Measurements from ENCODE around the gene FEZ2. TPM values are rescaled to one million over a fixed set of nuclear protein-coding genes. Genes with fewer than 3 reads are reported as not detected.

The FEZ2 gene
- total and polyA plus RNA-seq, 2 of the 13 experiments (the other 11 are each of a cell fraction or from before 2014, with no cell fraction given) = 42.5 to 59.1 TPM

DNA sequence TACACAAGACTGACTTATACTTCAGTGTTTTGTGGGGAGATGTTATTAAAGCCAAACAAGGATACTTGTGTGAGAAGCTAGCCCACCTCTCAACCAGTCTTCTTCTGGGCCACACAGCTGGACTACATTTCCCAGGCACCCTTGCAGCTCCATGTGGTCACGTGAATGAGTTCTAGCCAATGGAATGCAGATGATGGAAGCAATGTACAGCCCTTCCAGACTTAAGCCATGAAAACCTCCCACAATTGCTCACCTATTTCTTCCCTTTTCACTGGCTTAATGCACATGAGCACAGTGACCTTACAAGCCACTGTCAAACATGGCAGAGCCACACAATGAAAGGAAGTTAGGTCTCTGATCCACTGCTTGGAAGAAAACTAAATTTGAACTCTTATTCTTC, 20.4 kb upstream of the FEZ2 start (continued):
- TF ChIP-seq, protein P1, sequence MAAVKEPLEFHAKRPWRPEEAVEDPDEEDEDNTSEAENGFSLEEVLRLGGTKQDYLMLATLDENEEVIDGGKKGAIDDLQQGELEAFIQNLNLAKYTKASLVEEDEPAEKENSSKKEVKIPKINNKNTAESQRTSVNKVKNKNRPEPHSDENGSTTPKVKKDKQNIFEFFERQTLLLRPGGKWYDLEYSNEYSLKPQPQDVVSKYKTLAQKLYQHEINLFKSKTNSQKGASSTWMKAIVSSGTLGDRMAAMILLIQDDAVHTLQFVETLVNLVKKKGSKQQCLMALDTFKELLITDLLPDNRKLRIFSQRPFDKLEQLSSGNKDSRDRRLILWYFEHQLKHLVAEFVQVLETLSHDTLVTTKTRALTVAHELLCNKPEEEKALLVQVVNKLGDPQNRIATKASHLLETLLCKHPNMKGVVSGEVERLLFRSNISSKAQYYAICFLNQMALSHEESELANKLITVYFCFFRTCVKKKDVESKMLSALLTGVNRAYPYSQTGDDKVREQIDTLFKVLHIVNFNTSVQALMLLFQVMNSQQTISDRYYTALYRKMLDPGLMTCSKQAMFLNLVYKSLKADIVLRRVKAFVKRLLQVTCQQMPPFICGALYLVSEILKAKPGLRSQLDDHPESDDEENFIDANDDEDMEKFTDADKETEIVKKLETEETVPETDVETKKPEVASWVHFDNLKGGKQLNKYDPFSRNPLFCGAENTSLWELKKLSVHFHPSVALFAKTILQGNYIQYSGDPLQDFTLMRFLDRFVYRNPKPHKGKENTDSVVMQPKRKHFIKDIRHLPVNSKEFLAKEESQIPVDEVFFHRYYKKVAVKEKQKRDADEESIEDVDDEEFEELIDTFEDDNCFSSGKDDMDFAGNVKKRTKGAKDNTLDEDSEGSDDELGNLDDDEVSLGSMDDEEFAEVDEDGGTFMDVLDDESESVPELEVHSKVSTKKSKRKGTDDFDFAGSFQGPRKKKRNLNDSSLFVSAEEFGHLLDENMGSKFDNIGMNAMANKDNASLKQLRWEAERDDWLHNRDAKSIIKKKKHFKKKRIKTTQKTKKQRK (IDR thresholded peaks at IDR 0.05; ENCODE audit: low read length) = no peak
- TF ChIP-seq, protein P2, sequence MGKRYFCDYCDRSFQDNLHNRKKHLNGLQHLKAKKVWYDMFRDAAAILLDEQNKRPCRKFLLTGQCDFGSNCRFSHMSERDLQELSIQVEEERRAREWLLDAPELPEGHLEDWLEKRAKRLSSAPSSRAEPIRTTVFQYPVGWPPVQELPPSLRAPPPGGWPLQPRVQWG (CRISPR knock-in tag; IDR thresholded peaks at IDR 0.05; ENCODE audit: borderline replicate concordance, low read depth) = no peak
- TF ChIP-seq MEIS1 (CRISPR knock-in tag; IDR thresholded peaks at IDR 0.05; ENCODE audit: borderline replicate concordance) (no peak), SPEN (CRISPR knock-in tag; IDR thresholded peaks at IDR 0.05; ENCODE audit: low read depth) (no peak), CENPT (CRISPR knock-in tag; IDR thresholded peaks at IDR 0.05; ENCODE audit: low read depth) (no peak), ZNF782 (CRISPR knock-in tag; IDR thresholded peaks at IDR 0.05; ENCODE audit: borderline replicate concordance) (no peak), SKI (IDR thresholded peaks at IDR 0.05; ENCODE audit: partially characterized antibody) (no peak), BORCS8-MEF2B (CRISPR knock-in tag; IDR thresholded peaks at IDR 0.05) (no peak), ZNF781 (CRISPR knock-in tag; IDR thresholded peaks at IDR 0.05; ENCODE audit: borderline replicate concordance, not compliant biosample characterization) (peak; percentile 31), NFE2 (CRISPR knock-in tag; IDR thresholded peaks at IDR 0.05) (no peak), ZNF234 (CRISPR knock-in tag; conservative IDR thresholded peaks at IDR 0.05) (no peak), NR2F2 (IDR thresholded peaks at IDR 0.05; ENCODE audit: borderline replicate concordance, low read depth) (no peak), ZNF143 (CRISPR knock-in tag; IDR thresholded peaks at IDR 0.05) (peak; percentile 97), HOXA9 (CRISPR knock-in tag; IDR thresholded peaks at IDR 0.05; ENCODE audit: borderline replicate concordance) (no peak), ZNF556 (CRISPR knock-in tag; IDR thresholded peaks at IDR 0.05; ENCODE audit: borderline replicate concordance) (no peak), SP5 (CRISPR knock-in tag; IDR thresholded peaks at IDR 0.05; ENCODE audit: borderline replicate concordance, low read depth) (no peak)
- TF ChIP-seq, protein P3, sequence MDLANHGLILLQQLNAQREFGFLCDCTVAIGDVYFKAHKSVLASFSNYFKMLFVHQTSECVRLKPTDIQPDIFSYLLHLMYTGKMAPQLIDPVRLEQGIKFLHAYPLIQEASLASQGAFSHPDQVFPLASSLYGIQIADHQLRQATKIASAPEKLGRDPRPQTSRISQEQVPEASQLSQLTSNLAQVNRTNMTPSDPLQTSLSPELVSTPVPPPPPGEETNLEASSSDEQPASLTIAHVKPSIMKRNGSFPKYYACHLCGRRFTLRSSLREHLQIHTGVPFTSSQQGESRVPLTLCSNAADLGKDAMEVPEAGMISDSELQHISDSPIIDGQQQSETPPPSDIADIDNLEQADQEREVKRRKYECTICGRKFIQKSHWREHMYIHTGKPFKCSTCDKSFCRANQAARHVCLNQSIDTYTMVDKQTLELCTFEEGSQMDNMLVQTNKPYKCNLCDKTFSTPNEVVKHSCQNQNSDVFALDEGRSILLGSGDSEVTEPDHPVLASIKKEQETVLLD (CRISPR knock-in tag; IDR thresholded peaks at IDR 0.05; ENCODE audit: low read depth) = no peak
- TF ChIP-seq, protein P4, sequence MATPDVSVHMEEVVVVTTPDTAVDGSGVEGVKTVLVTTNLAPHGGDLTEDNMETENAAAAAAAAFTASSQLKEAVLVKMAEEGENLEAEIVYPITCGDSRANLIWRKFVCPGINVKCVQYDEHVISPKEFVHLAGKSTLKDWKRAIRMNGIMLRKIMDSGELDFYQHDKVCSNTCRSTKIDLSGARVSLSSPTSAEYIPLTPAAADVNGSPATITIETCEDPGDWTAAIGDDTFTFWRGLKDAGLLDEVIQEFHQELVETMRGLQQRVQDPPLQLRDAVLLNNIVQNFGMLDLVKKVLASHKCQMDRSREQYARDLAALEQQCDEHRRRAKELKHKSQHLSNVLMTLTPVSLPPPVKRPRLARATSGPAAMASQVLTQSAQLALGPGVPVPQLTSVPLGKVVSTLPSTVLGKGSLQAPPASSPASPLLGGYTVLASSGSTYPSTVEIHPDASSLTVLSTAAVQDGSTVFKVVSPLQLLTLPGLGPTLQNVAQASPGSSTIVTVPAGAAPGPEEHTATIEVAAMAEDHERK (CRISPR knock-in tag; IDR thresholded peaks at IDR 0.05; ENCODE audit: low read depth) = no peak
- TF ChIP-seq, protein P5, sequence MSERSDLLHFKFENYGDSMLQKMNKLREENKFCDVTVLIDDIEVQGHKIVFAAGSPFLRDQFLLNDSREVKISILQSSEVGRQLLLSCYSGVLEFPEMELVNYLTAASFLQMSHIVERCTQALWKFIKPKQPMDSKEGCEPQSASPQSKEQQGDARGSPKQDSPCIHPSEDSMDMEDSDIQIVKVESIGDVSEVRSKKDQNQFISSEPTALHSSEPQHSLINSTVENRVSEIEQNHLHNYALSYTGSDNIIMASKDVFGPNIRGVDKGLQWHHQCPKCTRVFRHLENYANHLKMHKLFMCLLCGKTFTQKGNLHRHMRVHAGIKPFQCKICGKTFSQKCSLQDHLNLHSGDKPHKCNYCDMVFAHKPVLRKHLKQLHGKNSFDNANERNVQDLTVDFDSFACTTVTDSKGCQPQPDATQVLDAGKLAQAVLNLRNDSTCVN (CRISPR knock-in tag; IDR thresholded peaks at IDR 0.05; ENCODE audit: borderline replicate concordance) = no peak
- TF ChIP-seq, protein P6, sequence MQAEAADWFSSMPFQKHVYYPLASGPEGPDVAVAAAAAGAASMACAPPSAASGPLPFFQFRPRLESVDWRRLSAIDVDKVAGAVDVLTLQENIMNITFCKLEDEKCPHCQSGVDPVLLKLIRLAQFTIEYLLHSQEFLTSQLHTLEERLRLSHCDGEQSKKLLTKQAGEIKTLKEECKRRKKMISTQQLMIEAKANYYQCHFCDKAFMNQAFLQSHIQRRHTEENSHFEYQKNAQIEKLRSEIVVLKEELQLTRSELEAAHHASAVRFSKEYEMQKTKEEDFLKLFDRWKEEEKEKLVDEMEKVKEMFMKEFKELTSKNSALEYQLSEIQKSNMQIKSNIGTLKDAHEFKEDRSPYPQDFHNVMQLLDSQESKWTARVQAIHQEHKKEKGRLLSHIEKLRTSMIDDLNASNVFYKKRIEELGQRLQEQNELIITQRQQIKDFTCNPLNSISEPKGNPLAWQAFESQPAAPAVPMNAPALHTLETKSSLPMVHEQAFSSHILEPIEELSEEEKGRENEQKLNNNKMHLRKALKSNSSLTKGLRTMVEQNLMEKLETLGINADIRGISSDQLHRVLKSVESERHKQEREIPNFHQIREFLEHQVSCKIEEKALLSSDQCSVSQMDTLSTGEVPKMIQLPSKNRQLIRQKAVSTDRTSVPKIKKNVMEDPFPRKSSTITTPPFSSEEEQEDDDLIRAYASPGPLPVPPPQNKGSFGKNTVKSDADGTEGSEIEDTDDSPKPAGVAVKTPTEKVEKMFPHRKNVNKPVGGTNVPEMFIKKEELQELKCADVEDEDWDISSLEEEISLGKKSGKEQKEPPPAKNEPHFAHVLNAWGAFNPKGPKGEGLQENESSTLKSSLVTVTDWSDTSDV (CRISPR knock-in tag; IDR thresholded peaks at IDR 0.05) = no peak
